Keratinocyte (primary cell): ENCODE measurements around the gene HDGFL1. TPM values are rescaled to one million over a fixed set of nuclear protein-coding genes. Genes with fewer than 3 reads are reported as not detected.

Experiments
- DNase-seq: peaks from one replicate; pipeline ENCODE4 v3.0.0-alpha.2; 2011; ENCODE audit warnings: low read depth, missing footprints, low spot score
- FAIRE-seq: peaks from 2 replicates; lab custom pipeline; 2011; peaks lifted over from hg19 to GRCh38; lab: Jason Lieb, UNC
- H2AFZ ChIP-seq: 2 replicates; pipeline ENCODE4 v1.6.0; 2012; ENCODE audit warnings: low read length, control low read depth, inconsistent platforms; ENCODE audit not compliant: control insufficient read depth
- H3K27ac ChIP-seq: 2 replicates; pipeline ENCODE4 v1.5.1; 2011; ENCODE audit warnings: low read length; ENCODE audit not compliant: control insufficient read depth, insufficient read depth
- H3K27me3 ChIP-seq: 3 replicates; pipeline ENCODE4 v1.6.0; 2011; ENCODE audit warnings: low read length; ENCODE audit not compliant: control insufficient read depth, insufficient read depth; ENCODE audit errors: extremely low read depth
- H3K36me3 ChIP-seq, 2 experiments: 2 replicates in 1 of 2; 3 replicates in 1 of 2; pipeline ENCODE4 v1.5.1; 2011; ENCODE audit warnings: low read length in 2 of 2, mild to moderate bottlenecking in 1 of 2; ENCODE audit not compliant: control insufficient read depth in 2 of 2, insufficient read depth in 2 of 2; ENCODE audit errors: extremely low read depth in 1 of 2
- H3K4me1 ChIP-seq: 3 replicates; pipeline ENCODE4 v1.5.1; 2011; ENCODE audit warnings: low read length; ENCODE audit not compliant: control insufficient read depth, insufficient read depth; ENCODE audit errors: extremely low read depth
- H3K4me2 ChIP-seq: 3 replicates; pipeline ENCODE4 v1.6.0; 2011; ENCODE audit warnings: low read depth, low read length; ENCODE audit not compliant: control insufficient read depth, insufficient read depth; ENCODE audit errors: extremely low read depth
- H3K4me3 ChIP-seq, 3 experiments: fragments of 200-600 bp in 1 of 3; sonication (generic) in 1 of 3; 2 replicates in 2 of 3; 3 replicates in 1 of 3; pipeline ENCODE4 v1.5.1; 2011 to 2016; ENCODE audit warnings: low read length in 3 of 3, mild to moderate bottlenecking in 3 of 3, control low read depth in 2 of 3, inconsistent platforms in 1 of 3, low read depth in 1 of 3, mixed read lengths in 1 of 3, mixed run types in 1 of 3, moderate library complexity in 1 of 3; ENCODE audit not compliant: control insufficient read depth in 2 of 3, insufficient read depth in 2 of 3; ENCODE audit errors: extremely low read depth in 1 of 3
- H3K79me2 ChIP-seq: 2 replicates; pipeline ENCODE4 v1.6.0; 2012; ENCODE audit warnings: low read length; ENCODE audit not compliant: control insufficient read depth, insufficient read depth
- H3K9ac ChIP-seq: 3 replicates; pipeline ENCODE4 v1.6.0; 2011; ENCODE audit warnings: low read length; ENCODE audit not compliant: control insufficient read depth, insufficient read depth; ENCODE audit errors: extremely low read depth
- H3K9me1 ChIP-seq: 3 replicates; pipeline ENCODE4 v1.6.0; 2011; ENCODE audit warnings: low read length; ENCODE audit not compliant: control insufficient read depth, insufficient read depth; ENCODE audit errors: extremely low read depth
- H3K9me3 ChIP-seq: 2 replicates; pipeline ENCODE4 v1.5.1; 2012; ENCODE audit warnings: low read depth, low read length; ENCODE audit not compliant: control insufficient read depth
- H4K20me1 ChIP-seq: 3 replicates; pipeline ENCODE4 v1.6.0; 2011; ENCODE audit warnings: low read length; ENCODE audit not compliant: control insufficient read depth, insufficient read depth; ENCODE audit errors: extremely low read depth
- EZH2 ChIP-seq: IDR thresholded peaks from one replicate; pipeline ENCODE4 v1.6.1; 2012; ENCODE audit warnings: inconsistent platforms, mild to moderate bottlenecking, low read length, moderate library complexity
- dilution Hi-C: fragments of 300-500 bp; cut with MboI; formaldehyde crosslinking; loops from one replicate; pipeline ENCODE4 v1.7.0; 2020; ENCODE audit warnings: low sequenced_read_pairs; ENCODE audit not compliant: extremely low pct_ligation_motif_present
- polyA plus RNA-seq, 5 experiments: library from polyadenylated mRNA; depleted of rRNA in 3 of 5; stranded (reverse) in 3 of 5; stranded (forward) in 1 of 5; unstranded in 1 of 5; fragments of >200 nt; gene quantifications; 1 replicate in 1 of 5; 2 replicates in 3 of 5; 3 replicates in 1 of 5; pipeline versions ENCODE4 v1.2.1 to v1.2.3, GENCODE V29; 2011 to 2012; ENCODE audit warnings: missing spikeins in 2 of 5, low read depth in 1 of 5, low replicate concordance in 1 of 5
- TF ChIP-seq, protein P1 (sequence below), 3 experiments: IDR thresholded peaks in 1 of 3; conservative IDR thresholded peaks in 1 of 3; optimal IDR thresholded peaks in 1 of 3; 2 replicates in 2 of 3; 3 replicates in 1 of 3; pipeline versions ENCODE3 to v1.5.1; 2011; ENCODE audit warnings: low read length in 3 of 3, mild to moderate bottlenecking in 3 of 3, moderate library complexity in 2 of 3, control low read depth in 1 of 3, inconsistent platforms in 1 of 3; ENCODE audit not compliant: insufficient read depth in 2 of 3; ENCODE audit errors: extremely low read depth in 1 of 3

Gene HDGFL1
- polyA plus RNA-seq, 1 donor (not counting 4 experiments of a cell fraction or from before 2014, with no cell fraction given) = not detected

DNA sequence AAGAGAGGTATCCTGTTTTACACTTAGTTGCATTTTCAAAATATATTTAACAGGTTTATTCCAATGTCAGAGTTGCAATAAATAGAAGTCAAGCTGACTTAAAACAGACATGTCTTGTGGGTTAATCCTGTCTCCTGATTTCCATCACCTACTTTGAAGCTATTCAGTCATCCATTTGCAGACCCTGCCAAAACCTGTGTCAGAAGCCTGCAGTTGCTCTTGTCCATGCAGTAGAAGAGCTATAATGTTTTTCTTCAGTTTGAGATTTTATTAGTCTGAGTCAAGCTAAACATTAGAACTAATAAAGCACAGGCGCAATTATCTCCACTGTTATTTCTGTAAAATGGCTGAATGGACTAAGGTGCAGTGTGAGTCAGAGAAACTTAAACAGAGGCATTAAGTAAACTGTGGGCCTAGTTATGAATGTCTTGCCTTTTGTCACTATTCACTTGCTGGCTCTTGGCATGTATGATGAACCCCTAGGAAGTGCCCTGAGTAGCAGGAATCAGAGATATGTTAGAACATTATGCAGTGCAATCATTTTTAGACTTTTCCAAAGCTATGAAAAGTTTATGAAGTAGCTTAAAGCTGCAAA is 11.0 kb upstream of the HDGFL1 start:
- H3K4me2 ChIP-seq = no peak overlapping the region

DNA sequence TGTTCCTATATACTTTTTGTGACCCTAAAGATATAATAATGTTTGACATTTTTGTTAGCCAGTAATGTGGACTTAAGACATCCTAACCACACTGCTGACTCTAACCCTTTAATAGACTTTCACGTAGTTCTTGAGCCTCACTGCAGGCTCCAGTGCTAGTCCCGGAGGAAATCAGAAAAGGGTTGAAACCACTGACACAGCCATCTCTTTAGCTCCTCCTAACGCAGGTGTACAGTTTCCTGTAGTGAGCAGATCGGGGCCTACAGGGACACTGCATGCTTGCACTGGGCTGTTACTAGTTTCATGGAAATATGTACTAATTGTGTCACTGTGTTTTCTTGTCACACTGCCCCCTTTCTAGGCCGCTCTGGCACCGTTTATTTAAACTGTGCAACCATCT is 512 bp upstream of the HDGFL1 start:
- Histone ChIP-seq H3K36me3 (no peaks in the 10 kb centered on the region), H3K9ac (no peak overlapping the region), H3K27me3 (no peaks in the 10 kb centered on the region), H3K27ac (no peak overlapping the region), H3K4me3 (no peak overlapping the region), H3K4me1 (no peaks in the 10 kb centered on the region), H2AFZ (no peak overlapping the region), H3K9me3 (no peaks in the 10 kb centered on the region), H4K20me1 (no peaks in the 10 kb centered on the region), H3K79me2 (no peaks in the 10 kb centered on the region), H3K4me2 (no peak overlapping the region), H3K9me1 (no peaks in the 10 kb centered on the region)
- DNase-seq = no peak
- dilution Hi-C loops = no loop called here
- no peak for TF ChIP-seq EZH2
- FAIRE-seq = no peak

More for the DNA sequence above, 11.0 kb upstream of the HDGFL1 start:
- Histone ChIP-seq H3K4me1 (no peaks in the 10 kb centered on the region), H3K79me2 (no peaks in the 10 kb centered on the region), H3K27me3 (no peaks in the 10 kb centered on the region), H4K20me1 (no peaks in the 10 kb centered on the region), H3K36me3 (no peaks in the 10 kb centered on the region), H2AFZ (no peak overlapping the region), H3K9me3 (no peaks in the 10 kb centered on the region), H3K9me1 (no peaks in the 10 kb centered on the region), H3K4me3 (no peak overlapping the region), H3K27ac (no peak overlapping the region), H3K9ac (no peak overlapping the region)
- FAIRE-seq = no peak
- DNase-seq = no peak
- TF ChIP-seq, protein P1, sequence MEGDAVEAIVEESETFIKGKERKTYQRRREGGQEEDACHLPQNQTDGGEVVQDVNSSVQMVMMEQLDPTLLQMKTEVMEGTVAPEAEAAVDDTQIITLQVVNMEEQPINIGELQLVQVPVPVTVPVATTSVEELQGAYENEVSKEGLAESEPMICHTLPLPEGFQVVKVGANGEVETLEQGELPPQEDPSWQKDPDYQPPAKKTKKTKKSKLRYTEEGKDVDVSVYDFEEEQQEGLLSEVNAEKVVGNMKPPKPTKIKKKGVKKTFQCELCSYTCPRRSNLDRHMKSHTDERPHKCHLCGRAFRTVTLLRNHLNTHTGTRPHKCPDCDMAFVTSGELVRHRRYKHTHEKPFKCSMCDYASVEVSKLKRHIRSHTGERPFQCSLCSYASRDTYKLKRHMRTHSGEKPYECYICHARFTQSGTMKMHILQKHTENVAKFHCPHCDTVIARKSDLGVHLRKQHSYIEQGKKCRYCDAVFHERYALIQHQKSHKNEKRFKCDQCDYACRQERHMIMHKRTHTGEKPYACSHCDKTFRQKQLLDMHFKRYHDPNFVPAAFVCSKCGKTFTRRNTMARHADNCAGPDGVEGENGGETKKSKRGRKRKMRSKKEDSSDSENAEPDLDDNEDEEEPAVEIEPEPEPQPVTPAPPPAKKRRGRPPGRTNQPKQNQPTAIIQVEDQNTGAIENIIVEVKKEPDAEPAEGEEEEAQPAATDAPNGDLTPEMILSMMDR (optimal IDR thresholded peaks at IDR 0.05 in 1 of 3, IDR thresholded peaks at IDR 0.05 in 1 of 3, conservative IDR thresholded peaks at IDR 0.05 in 1 of 3; ENCODE audit: extremely low read depth in 1 of 3, insufficient read depth in 2 of 3, low read length in 3 of 3) = no peak
- no peak for TF ChIP-seq EZH2
- dilution Hi-C loops = no loop called here

DNA sequence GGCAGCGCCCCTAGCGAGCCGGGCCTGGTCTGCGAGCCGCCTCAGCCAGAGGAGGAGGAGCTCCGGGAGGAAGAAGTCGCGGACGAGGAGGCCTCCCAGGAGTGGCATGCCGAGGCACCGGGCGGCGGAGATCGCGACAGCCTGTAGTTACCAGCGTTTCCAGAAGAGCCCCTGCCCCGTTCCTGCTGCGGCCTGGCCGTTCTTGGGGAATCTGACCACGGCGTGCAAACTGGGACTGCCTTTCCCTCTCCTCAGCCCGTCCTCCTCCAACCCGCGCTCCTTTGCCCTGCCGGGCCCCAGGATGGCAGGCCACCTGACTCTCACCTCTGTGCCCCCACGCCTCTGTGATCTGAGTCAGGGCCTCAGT is 802 bp downstream of the HDGFL1 start:
- no peaks in the 10 kb centered on the region for H3K9me3 ChIP-seq
- FAIRE-seq = no peak
- H3K4me3 ChIP-seq = no peak overlapping the region
- no peaks in the 10 kb centered on the region for H3K36me3 ChIP-seq
- H4K20me1 ChIP-seq = no peaks in the 10 kb centered on the region
- no peak overlapping the region for H3K27ac ChIP-seq
- H3K4me2 ChIP-seq = no peak overlapping the region
- TF ChIP-seq EZH2 = no peak
- TF ChIP-seq, protein P1 (optimal IDR thresholded peaks at IDR 0.05 in 1 of 3, IDR thresholded peaks at IDR 0.05 in 1 of 3, conservative IDR thresholded peaks at IDR 0.05 in 1 of 3; ENCODE audit: extremely low read depth in 1 of 3, insufficient read depth in 2 of 3, low read length in 3 of 3) = no peak
- H3K9ac ChIP-seq = no peak overlapping the region
- no peaks in the 10 kb centered on the region for H3K9me1 ChIP-seq
- dilution Hi-C loops = no loop called here
- no peak overlapping the region for H2AFZ ChIP-seq
- H3K4me1 ChIP-seq = no peaks in the 10 kb centered on the region
- no peak for DNase-seq
- H3K79me2 ChIP-seq = no peaks in the 10 kb centered on the region
- H3K27me3 ChIP-seq = no peaks in the 10 kb centered on the region
